OCI-LY7 (cell line): ENCODE results near the gene AHSG.

ENCODE experiments used
- EZH2phosphoT487 ChIP-seq: fragments of 200-600 bp; sonication (generic); IDR thresholded peaks from 2 replicates; pipeline ENCODE4 v1.6.1; 2018; ENCODE audit warnings: low read depth, borderline replicate concordance, mild to moderate bottlenecking, mixed run types, antibody characterized with exemption, low read length, moderate library complexity, mixed read lengths
- TF ChIP-seq, protein P1 (sequence below): fragments of 200-600 bp; sonication (generic); conservative IDR thresholded peaks from 2 replicates; pipeline ENCODE4 v1.5.1; 2014; ENCODE audit warnings: mild to moderate bottlenecking, antibody characterized with exemption, low read length, moderate library complexity, mixed read lengths

DNA sequence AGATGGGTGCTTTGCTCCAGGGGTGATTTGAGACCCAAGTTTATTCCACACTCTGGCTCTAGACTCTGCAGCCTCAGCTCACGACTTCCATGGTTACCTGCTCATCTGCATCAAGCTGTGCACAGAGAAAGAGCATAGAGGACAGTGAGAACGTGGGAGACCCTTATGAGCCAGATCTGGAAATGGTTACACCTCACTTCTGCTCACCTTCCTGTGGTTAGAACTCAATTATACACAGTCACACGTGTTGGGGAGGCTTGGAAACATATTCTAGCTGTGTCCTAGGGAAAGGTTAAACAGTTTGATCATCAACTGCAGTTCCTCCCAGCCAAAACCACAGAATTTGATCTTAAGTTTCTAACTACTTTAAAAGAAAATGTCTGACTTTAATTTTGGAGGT lies 29.2 kb downstream of the AHSG start:
- TF ChIP-seq, protein P1, sequence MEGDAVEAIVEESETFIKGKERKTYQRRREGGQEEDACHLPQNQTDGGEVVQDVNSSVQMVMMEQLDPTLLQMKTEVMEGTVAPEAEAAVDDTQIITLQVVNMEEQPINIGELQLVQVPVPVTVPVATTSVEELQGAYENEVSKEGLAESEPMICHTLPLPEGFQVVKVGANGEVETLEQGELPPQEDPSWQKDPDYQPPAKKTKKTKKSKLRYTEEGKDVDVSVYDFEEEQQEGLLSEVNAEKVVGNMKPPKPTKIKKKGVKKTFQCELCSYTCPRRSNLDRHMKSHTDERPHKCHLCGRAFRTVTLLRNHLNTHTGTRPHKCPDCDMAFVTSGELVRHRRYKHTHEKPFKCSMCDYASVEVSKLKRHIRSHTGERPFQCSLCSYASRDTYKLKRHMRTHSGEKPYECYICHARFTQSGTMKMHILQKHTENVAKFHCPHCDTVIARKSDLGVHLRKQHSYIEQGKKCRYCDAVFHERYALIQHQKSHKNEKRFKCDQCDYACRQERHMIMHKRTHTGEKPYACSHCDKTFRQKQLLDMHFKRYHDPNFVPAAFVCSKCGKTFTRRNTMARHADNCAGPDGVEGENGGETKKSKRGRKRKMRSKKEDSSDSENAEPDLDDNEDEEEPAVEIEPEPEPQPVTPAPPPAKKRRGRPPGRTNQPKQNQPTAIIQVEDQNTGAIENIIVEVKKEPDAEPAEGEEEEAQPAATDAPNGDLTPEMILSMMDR = no peak
- TF ChIP-seq EZH2phosphoT487 = no peak
